Mononuclear cell (primary cell): ENCODE results near the gene NPHS1. TPM values are rescaled to one million over a fixed set of nuclear protein-coding genes. Genes with fewer than 3 reads are reported as not detected.

ENCODE experiments used
- H3K27me3 ChIP-seq: 2 replicates; pipeline ENCODE4 v1.6.0; 2011; ENCODE audit warnings: low read length, control low read depth; ENCODE audit not compliant: insufficient read depth
- H3K4me1 ChIP-seq: 2 replicates; pipeline ENCODE4 v1.5.1; 2011; ENCODE audit warnings: mild to moderate bottlenecking, low read length, control low read depth; ENCODE audit not compliant: insufficient read depth
- H3K4me3 ChIP-seq: 2 replicates; pipeline ENCODE4 v1.5.1; 2011; ENCODE audit warnings: mild to moderate bottlenecking, low read length, moderate library complexity
- H3K9me3 ChIP-seq: 2 replicates; pipeline ENCODE4 v1.5.1; 2011; ENCODE audit warnings: low read depth, mild to moderate bottlenecking, control low read depth, low read length
- total RNA-seq: library from RNA; depleted of rRNA; stranded (reverse); fragments of >200 nt; gene quantifications from one replicate; pipeline ENCODE4 v1.2.3, GENCODE V29; 2012

Gene NPHS1
- total RNA-seq, 1 donor: not detected

DNA sequence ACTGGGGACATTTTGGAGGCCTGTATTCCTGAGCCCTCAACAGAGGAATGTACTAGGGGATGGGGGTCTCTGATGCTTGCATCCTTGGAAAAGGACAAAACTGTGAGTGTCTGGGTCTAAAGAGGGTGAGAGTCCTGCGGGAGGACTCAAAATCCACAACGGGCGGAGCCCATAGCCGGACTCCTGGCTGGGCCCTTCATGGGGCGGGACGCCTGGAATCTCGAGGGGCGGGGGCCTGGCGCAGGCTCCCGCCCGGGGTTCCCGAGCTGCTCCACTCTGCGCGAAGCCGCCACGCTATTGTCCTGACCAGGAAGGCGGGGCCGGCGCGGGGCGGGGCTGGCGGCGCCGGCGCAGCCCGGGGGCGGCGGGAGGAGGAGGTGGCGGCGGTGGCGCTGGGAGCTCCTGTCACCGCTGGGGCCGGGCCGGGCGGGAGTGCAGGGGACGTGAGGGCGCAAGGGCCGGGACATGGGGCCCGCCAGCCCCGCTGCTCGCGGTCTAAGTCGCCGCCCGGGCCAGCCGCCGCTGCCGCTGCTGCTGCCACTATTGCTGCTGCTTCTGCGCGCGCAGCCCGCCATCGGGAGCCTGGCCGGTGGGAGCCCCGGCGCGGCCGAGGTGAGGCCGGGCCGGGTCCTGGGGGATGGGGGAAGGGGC is 16.0 kb upstream of the NPHS1 start, which contains the start of gene APLP1:
Gene APLP1 (plus strand): TSS at position 403 of the 651 bp plus-strand sequence. CDS start 63 bp downstream, at position 466.
- H3K4me1 ChIP-seq: peaks cover 19% of the 10 kb centered on the region
- peaks cover 43% of the 10 kb centered on the region for H3K27me3 ChIP-seq
- no peaks in the 10 kb centered on the region for H3K9me3 ChIP-seq
- H3K4me3 ChIP-seq: no peak within 1 kb of the TSS

DNA sequence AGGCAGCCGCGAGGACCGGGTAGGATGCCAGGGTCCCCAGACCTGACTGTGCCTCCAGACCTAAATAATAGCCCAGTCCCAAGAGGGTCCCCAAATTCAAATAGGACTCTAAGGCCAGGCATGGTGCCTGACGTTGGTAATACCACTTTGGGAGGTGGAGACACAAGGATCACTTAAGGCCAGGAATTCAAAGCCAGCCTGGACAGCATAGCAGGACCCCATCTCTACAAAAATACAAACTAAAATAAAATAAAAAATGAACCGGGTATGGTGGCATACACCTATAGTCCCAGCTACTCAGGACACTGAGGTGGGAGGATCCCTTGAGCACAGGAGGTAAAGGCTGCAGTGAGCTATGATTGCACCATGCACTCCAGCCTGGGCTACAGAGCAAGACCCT is 10.7 kb upstream of the NPHS1 start:
- H3K9me3 ChIP-seq: no peaks in the 10 kb centered on the region
- no peaks in the 10 kb centered on the region for H3K4me1 ChIP-seq
- H3K4me3 ChIP-seq: no peak overlapping the region
- peaks cover 43% of the 10 kb centered on the region for H3K27me3 ChIP-seq

DNA sequence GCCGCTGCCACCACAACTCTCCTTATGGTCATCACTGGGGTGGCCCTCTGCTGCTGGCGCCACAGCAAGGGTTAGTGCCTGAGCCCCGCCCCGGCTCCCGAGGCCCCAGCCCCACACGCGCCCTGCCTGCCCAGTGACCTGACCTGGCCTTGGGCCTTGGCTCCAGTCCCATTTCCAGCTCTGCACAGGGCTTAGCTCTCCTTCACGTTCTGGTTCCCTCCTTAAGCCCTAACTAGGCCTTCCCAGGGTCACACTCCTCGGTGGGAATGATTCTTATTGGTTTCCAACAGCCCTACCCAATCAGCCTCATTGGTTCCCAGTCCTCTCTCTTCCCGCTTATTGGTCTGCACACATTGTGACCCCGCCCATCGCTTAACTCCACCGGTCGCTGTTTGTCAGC is 10.2 kb upstream of the NPHS1 start:
- Histone ChIP-seq H3K4me1 (no peaks in the 10 kb centered on the region), H3K4me3 (no peak overlapping the region), H3K9me3 (no peaks in the 10 kb centered on the region), H3K27me3 (peaks cover 41% of the 10 kb centered on the region)

DNA sequence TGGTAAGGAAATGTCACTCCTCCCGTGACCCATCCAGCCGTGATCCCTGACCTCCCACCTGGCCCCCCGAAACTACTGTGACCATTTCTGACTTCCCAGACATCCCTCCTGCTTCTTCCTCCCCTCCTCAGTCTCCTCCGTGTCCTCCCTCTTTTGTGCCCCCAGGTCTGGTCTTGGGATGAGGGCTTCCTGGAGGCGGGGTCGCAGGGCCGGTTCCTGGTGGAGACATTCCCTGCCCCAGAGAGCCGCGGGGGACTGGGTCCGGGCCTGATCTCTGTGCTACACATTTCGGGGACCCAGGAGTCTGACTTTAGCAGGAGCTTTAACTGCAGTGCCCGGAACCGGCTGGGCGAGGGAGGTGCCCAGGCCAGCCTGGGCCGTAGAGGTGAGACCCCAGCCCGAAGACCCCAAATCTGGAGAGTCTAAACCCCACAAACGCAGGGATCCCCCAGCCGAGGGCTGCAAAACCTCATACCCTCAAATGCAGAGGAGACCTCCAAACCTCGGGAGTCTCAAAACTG is 9.4 kb upstream of the NPHS1 start:
- Histone ChIP-seq H3K4me1 (peaks cover 6% of the 10 kb centered on the region), H3K27me3 (peaks cover 38% of the 10 kb centered on the region), H3K4me3 (no peak overlapping the region), H3K9me3 (no peaks in the 10 kb centered on the region)

DNA sequence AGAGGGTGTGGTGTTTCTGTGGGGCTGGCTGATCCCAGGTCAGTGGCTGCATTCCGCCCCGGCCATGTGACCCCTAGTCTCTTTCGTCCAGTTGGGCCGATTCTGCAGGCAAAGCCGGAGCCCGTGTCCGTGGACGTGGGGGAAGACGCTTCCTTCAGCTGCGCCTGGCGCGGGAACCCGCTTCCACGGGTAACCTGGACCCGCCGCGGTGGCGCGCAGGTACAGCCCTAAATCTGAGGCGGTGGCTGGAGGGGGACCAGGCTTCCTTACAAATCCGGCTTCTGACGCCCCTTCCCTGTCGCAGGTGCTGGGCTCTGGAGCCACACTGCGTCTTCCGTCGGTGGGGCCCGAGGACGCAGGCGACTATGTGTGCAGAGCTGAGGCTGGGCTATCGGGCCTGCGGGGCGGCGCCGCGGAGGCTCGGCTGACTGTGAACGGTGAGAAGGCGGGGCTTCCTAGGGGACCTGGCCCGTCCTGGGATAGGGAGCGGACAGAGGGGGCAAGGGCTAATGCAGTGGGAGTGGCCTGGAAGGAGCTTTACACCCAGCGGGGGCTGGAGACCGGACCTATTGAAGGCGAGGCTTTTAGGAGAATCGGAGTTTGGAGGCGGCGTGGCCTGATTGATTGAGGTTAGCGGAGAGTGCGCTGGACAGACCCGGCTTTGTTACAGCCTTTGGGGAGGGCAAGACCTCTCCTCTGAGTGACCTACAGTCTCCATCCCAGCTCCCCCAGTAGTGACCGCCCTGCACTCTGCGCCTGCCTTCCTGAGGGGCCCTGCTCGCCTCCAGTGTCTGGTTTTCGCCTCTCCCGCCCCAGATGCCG is 8.7 kb upstream of the NPHS1 start:
- Histone ChIP-seq H3K27me3 (peaks cover 41% of the 10 kb centered on the region), H3K4me1 (peaks cover 13% of the 10 kb centered on the region)

DNA sequence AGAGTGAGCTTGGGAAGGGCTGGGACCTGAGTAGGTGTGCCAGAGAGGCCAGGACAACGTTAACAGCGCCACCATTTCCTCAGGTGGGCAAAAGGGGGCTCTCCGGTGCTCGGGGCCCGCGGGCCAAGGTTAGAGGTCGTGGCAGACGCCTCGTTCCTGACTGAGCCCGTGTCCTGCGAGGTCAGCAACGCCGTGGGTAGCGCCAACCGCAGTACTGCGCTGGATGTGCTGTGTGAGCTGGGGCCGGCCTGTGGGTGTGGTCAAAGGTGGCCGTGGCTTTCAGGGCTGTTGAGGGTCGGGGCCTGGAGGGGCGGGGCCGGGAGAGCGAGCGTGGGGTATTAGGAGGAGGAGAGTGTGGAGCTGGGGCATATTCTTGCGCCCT is 8.1 kb upstream of the NPHS1 start:
- H3K9me3 ChIP-seq: no peaks in the 10 kb centered on the region
- peaks cover 47% of the 10 kb centered on the region for H3K27me3 ChIP-seq
- no peak overlapping the region for H3K4me3 ChIP-seq
- peaks cover 15% of the 10 kb centered on the region for H3K4me1 ChIP-seq

More for the DNA sequence above, 8.7 kb upstream of the NPHS1 start:
- Histone ChIP-seq H3K9me3 (no peaks in the 10 kb centered on the region), H3K4me3 (no peak overlapping the region)

DNA sequence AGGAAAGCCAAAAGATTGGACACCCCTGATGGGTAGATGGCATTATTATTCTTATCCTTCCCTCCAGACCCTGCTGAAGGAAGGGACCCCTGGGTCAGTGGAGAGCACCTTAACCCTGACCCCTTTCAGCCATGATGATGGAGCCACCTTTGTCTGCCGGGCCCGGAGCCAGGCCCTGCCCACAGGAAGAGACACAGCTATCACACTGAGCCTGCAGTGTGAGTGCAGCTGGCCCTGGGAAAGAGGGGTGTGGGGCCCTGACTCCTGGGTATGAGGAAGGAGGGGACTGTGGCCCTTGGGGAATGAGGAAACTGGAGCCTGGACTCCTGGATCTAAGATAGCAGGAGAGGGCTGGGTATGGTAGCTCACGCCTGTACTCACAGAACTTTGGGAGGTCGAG is 7.1 kb upstream of the NPHS1 start:
- no peaks in the 10 kb centered on the region for H3K9me3 ChIP-seq
- no peak overlapping the region for H3K4me3 ChIP-seq
- H3K4me1 ChIP-seq: peaks cover 15% of the 10 kb centered on the region
- peaks cover 53% of the 10 kb centered on the region for H3K27me3 ChIP-seq

DNA sequence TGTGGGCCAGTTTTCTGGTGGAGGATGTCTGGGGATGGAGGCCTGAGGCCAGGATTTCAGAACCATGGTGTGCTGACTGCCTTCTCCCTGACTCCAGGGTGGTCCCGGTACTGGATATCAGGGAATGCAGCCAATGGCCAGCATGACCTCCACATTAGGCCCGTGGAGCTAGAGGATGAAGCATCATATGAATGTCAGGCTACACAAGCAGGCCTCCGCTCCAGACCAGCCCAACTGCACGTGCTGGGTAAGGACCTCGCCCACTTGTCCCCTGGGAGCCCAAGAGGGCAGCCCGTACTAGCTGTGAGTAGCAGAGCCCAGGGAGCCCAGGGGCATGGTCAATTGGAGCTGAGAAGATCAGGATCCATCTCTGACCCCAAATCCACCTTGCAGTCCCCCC is 6.0 kb upstream of the NPHS1 start:
- H3K4me1 ChIP-seq: peaks cover 15% of the 10 kb centered on the region
- no peak overlapping the region for H3K4me3 ChIP-seq
- no peaks in the 10 kb centered on the region for H3K9me3 ChIP-seq
- H3K27me3 ChIP-seq: peaks cover 53% of the 10 kb centered on the region

DNA sequence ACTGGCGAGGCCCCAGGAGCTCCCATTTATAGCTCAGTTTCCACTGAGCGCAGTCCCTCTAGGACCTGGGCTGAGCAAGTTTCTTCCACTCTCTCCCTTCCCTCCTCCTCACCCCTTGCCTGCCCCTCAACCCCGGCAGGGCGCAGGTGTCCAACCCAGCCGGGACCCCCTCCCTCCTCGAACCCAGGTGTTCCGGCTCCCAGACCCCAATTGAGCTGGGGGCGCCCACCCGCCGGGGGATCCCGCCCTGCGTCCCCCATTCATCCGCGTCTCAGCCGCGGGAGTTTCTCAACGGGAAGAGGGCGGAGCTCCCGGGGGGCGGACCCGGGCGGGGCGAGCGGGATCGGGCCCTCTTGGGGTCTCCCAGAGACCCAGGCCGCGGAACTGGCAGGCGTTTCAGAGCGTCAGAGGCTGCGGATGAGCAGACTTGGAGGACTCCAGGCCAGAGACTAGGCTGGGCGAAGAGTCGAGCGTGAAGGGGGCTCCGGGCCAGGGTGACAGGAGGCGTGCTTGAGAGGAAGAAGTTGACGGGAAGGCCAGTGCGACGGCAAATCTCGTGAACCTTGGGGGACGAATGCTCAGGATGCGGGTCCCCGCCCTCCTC is 4.3 kb upstream of the NPHS1 start, which contains the start of gene KIRREL2:
Gene KIRREL2 (plus strand): TSS at position 366 of the 604 bp plus-strand sequence. CDS start 209 bp downstream, at position 575.
- H3K9me3 ChIP-seq: no peaks in the 10 kb centered on the region
- H3K4me1 ChIP-seq: peaks cover 15% of the 10 kb centered on the region
- H3K4me3 ChIP-seq: peak within 1 kb of the TSS; percentile 24
- H3K27me3 ChIP-seq: peaks cover 50% of the 10 kb centered on the region

DNA sequence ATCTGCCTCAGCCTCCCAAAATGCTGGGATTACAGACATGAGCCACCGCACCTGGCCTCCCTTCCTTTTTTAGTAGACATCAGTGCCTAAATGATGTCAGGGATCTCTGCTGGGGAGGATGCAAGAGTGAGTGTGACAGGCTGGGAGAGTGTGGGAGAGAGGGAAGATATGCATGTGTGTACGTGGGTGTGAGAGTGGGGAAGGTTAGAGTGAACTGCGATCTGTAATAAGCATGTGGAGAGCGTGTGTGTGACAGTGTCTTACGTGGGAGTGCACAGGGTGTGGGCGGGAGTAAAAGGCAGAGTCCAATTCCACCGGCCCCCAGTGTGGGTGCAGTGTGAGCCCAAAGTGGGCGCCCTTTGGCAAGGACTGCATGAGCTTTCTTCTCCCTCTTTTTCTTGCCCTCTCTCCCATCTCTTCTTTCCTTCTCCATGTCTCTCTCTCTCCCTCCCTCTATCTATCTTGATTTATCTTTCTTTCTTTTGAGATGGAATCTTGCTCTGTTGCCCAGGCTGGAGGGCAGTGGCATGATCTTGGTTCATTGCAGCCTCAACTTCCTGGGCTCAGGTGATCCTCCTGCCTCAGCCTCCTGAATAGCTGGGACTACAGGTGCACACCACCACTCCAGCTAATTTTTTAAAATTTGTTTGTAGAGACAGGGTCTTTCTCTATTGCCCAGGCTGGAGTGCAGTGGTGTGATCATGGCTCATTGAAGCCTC is 893 bp upstream of the NPHS1 start:
- no peak overlapping the region for H3K4me3 ChIP-seq
- no peaks in the 10 kb centered on the region for H3K9me3 ChIP-seq
- peaks cover 15% of the 10 kb centered on the region for H3K4me1 ChIP-seq

DNA sequence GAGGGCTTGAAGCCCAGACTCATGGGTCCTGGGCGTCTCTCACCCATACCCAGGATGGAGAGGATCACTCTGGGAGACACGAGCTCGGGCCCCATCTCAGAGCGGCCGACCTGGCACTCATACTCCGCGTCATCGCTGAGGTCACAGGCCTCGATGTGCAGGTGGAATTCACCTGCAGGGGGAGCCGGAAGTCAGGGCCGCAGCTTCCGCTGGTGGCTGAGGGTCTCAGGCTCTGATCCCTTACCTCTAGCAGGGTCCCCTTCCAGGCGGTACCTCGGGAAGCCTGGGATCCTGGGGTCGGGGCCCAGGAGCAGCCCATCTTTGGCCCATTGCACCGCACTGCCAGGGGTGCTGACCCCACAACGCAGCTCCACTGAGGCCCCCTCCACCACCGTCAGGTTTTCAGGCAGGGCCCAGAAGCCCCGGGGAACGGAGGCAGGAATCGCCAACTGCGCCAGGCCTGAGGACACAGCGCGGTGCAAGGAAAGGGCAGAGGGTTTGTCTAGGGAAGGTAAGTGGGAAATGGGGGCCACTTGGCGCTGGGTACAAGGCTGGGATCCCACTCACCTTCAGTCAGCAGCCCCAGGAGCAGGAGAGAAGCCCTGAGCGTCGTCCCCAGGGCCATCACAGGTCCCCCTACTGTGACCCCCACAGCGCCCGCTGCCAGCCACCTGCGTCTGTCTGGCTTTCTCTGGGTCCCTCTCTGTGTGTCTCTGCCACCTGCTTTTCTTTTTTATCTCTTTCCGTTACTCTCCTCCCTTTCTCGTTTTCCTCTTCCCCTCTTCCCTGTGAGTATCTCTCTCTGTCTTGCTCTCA is 883 bp downstream of the NPHS1 start:
- Histone ChIP-seq H3K4me1 (peaks cover 6% of the 10 kb centered on the region), H3K4me3 (no peak overlapping the region), H3K9me3 (no peaks in the 10 kb centered on the region), H3K27me3 (peaks cover 20% of the 10 kb centered on the region)

More for the DNA sequence above, 893 bp upstream of the NPHS1 start:
- H3K27me3 ChIP-seq: peaks cover 27% of the 10 kb centered on the region

DNA sequence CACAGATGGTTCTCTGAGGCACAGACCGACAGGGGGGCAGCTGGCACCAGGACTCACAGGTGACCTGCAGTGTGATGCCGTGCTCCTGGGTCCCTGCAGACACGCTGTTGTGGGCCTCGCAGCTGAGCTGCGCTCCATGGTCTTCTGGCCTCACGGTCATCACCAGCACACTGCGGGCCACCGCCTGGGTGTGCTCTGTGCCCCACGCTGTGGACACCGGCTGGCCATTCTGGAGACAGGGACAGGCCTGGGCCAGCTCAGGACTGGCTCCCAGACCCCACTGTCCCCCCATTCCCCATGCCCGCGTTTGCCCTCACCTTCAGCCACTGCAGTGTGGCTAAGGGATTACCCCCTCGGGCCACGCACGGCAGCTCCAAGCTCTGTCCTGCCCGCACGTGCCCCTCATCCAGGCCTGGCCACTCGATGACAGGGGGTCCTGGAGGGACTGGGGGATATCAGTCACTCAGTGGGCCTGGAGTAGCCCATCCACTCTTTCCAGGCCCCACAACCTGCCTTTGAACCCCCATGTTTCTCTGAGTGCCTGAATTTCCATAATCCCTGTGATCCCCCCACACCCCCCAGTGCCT is 3.3 kb downstream of the NPHS1 start:
- H3K27me3 ChIP-seq: peaks cover 27% of the 10 kb centered on the region

DNA sequence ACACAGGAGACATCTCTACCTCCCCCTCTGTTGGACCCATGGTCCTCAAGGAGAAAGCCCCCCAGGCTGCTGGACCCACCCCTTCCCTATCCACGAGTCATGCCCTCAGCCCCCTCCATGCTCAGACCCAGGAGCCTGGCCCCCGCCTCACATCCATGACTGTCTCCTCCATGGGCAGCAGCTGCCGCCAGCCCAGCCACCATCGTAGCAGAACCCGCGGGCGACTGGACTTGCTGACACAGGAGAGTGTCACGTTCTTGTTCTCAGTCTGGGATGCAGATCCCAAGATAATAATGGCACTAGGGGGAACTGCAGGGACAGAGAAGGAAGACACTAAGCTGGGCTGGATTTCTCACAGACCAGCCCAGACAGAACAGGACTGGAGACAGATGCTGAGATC is 3.8 kb downstream of the NPHS1 start:
- peaks cover 32% of the 10 kb centered on the region for H3K27me3 ChIP-seq
- H3K4me1 ChIP-seq: peaks cover 7% of the 10 kb centered on the region
- H3K9me3 ChIP-seq: no peaks in the 10 kb centered on the region
- H3K4me3 ChIP-seq: no peak overlapping the region

More for the DNA sequence above, 3.3 kb downstream of the NPHS1 start:
- Histone ChIP-seq H3K4me1 (peaks cover 7% of the 10 kb centered on the region), H3K9me3 (no peaks in the 10 kb centered on the region), H3K4me3 (no peak overlapping the region)
